WTC11 (cell line): ENCODE measurements around the gene PPDPF. TPM values are rescaled to one million over a fixed set of nuclear protein-coding genes. Genes with fewer than 3 reads are reported as not detected.

ENCODE experiments used
- ATAC-seq: fragments of 200-7000 bp; cut with Tn5 transposase; 2 replicates; pipeline ENCODE4 v1.10.0; 2021; ENCODE audit warnings: mild to moderate bottlenecking, moderate library complexity
- CTCF ChIA-PET: fragments of 300-600 bp; sonication (Branson Sonifier 250); formaldehyde crosslinking; loops from one replicate; lab custom pipeline; 2021; ENCODE audit warnings: antibody characterized with exemption; lab: Charles Lee
- POLR2A ChIA-PET: fragments of 350-600 bp; sonication (Branson Sonifier 250); formaldehyde crosslinking; loops from one replicate; lab custom pipeline; 2021; ENCODE audit warnings: antibody characterized with exemption; lab: Charles Lee
- DNase-seq: peaks from one replicate; pipeline ENCODE4 v3.0.0; 2021; ENCODE audit warnings: low spot score
- H3K27ac Mint-ChIP-seq: 2 replicates; pipeline ENCODE4 v1.8.0; 2021; ENCODE audit warnings: mixed read lengths
- H3K27me3 Mint-ChIP-seq: 2 replicates; pipeline ENCODE4 v1.8.0; 2021; ENCODE audit warnings: low read depth, mild to moderate bottlenecking, moderate library complexity, mixed read lengths
- H3K36me3 Mint-ChIP-seq: 2 replicates; pipeline ENCODE4 v1.8.0; 2021; ENCODE audit warnings: mixed read lengths
- H3K4me1 Mint-ChIP-seq: 2 replicates; pipeline ENCODE4 v1.8.0; 2022; ENCODE audit warnings: mixed read lengths
- H3K4me3 Mint-ChIP-seq: 2 replicates; pipeline ENCODE4 v1.8.0; 2021; ENCODE audit warnings: mild to moderate bottlenecking, moderate library complexity, mixed read lengths
- H3K9me3 Mint-ChIP-seq: 2 replicates; pipeline ENCODE4 v1.8.0; 2021; ENCODE audit warnings: mixed read lengths
- CBFB ChIP-seq: sonication (generic); formaldehyde crosslinking; IDR thresholded peaks from 2 replicates; pipeline ENCODE4 v1.8.1; 2022; ENCODE audit warnings: mild to moderate bottlenecking, low read depth, missing genetic modification reagents
- CREB1 ChIP-seq: sonication (generic); formaldehyde crosslinking; IDR thresholded peaks from 2 replicates; pipeline ENCODE4 v1.8.0; 2023; ENCODE audit warnings: mild to moderate bottlenecking, missing genetic modification reagents
- ESRRA ChIP-seq: sonication (generic); formaldehyde crosslinking; IDR thresholded peaks from 2 replicates; pipeline ENCODE4 v1.8.1; 2022; ENCODE audit warnings: mild to moderate bottlenecking, missing genetic modification reagents, borderline replicate concordance
- ETV6 ChIP-seq: sonication (generic); formaldehyde crosslinking; IDR thresholded peaks from 2 replicates; pipeline ENCODE4 v1.8.1; 2022; ENCODE audit warnings: mild to moderate bottlenecking, missing genetic modification reagents
- HMGA2 ChIP-seq: fragments of 250-450 bp; sonication (Bioruptor Pico); IDR thresholded peaks from 2 replicates; pipeline ENCODE4 v1.4.0; 2021; ENCODE audit warnings: mild to moderate bottlenecking, moderate library complexity
- IRF2 ChIP-seq: sonication (generic); formaldehyde crosslinking; IDR thresholded peaks from 2 replicates; pipeline ENCODE4 v1.8.0; 2022; ENCODE audit warnings: low read depth, missing genetic modification reagents, borderline replicate concordance
- KAT7 ChIP-seq: sonication (generic); formaldehyde crosslinking; IDR thresholded peaks from 2 replicates; pipeline ENCODE4 v1.8.1; 2023; ENCODE audit warnings: missing genetic modification reagents, mild to moderate bottlenecking, borderline replicate concordance
- NFYB ChIP-seq: sonication (generic); formaldehyde crosslinking; conservative IDR thresholded peaks from 2 replicates; pipeline ENCODE4 v1.8.0; 2022; ENCODE audit warnings: low read depth, missing genetic modification reagents
- PRRX2 ChIP-seq: fragments of 250-450 bp; sonication (Bioruptor Pico); IDR thresholded peaks from 2 replicates; pipeline ENCODE4 v1.8.0; 2021; ENCODE audit warnings: mild to moderate bottlenecking
- RELA ChIP-seq: sonication (generic); formaldehyde crosslinking; IDR thresholded peaks from 2 replicates; pipeline ENCODE4 v1.8.1; 2022; ENCODE audit warnings: missing genetic modification reagents, mild to moderate bottlenecking, borderline replicate concordance
- SMAD3 ChIP-seq: sonication (generic); formaldehyde crosslinking; IDR thresholded peaks from 2 replicates; pipeline ENCODE4 v1.8.0; 2022; ENCODE audit warnings: missing genetic modification reagents, mild to moderate bottlenecking, borderline replicate concordance
- TCF7 ChIP-seq: sonication (generic); formaldehyde crosslinking; IDR thresholded peaks from 2 replicates; pipeline ENCODE4 v1.8.0; 2022; ENCODE audit warnings: mild to moderate bottlenecking, low read depth, missing genetic modification reagents, moderate library complexity
- ZNF317 ChIP-seq: sonication (generic); formaldehyde crosslinking; IDR thresholded peaks from 2 replicates; pipeline ENCODE4 v1.8.1; 2023; ENCODE audit warnings: low read depth, mild to moderate bottlenecking, moderate library complexity, missing genetic modification reagents, borderline replicate concordance
- total RNA-seq: library from RNA; stranded (reverse); gene quantifications from 3 replicates; pipeline ENCODE4 v1.2.3, GENCODE V29; 2021
- TF ChIP-seq, protein P1 (sequence below): sonication (generic); formaldehyde crosslinking; IDR thresholded peaks from 2 replicates; pipeline ENCODE4 v1.8.1; 2023; ENCODE audit warnings: mild to moderate bottlenecking, missing genetic modification reagents, moderate library complexity
- TF ChIP-seq, protein P2 (sequence below): sonication (generic); formaldehyde crosslinking; IDR thresholded peaks from 2 replicates; pipeline ENCODE4 v1.8.0; 2022; ENCODE audit warnings: mild to moderate bottlenecking, missing genetic modification reagents
- TF ChIP-seq, protein P3 (sequence below): fragments of 250-450 bp; sonication (Bioruptor Pico); IDR thresholded peaks from 2 replicates; pipeline ENCODE4 v2.1.2; 2022; ENCODE audit warnings: mild to moderate bottlenecking, moderate library complexity
- TF ChIP-seq, protein P4 (sequence below): fragments of 250-450 bp; sonication (Bioruptor Pico); IDR thresholded peaks from 2 replicates; pipeline ENCODE4 v1.9.0; 2021; ENCODE audit warnings: moderate library complexity, mild to moderate bottlenecking, inconsistent platforms, borderline replicate concordance
- TF ChIP-seq, protein P5 (sequence below): sonication (generic); formaldehyde crosslinking; IDR thresholded peaks from 2 replicates; pipeline ENCODE4 v1.8.0; 2022; ENCODE audit warnings: mild to moderate bottlenecking, missing genetic modification reagents
- TF ChIP-seq, protein P6 (sequence below): sonication (generic); formaldehyde crosslinking; IDR thresholded peaks from 2 replicates; pipeline ENCODE4 v1.8.0; 2023; ENCODE audit warnings: missing genetic modification reagents
- TF ChIP-seq, protein P7 (sequence below): sonication (generic); formaldehyde crosslinking; IDR thresholded peaks from 2 replicates; pipeline ENCODE4 v1.8.0; 2023; ENCODE audit warnings: mild to moderate bottlenecking, missing genetic modification reagents

The PPDPF gene
- total RNA-seq, 1 experiment from 2014 or later, result 170 TPM

DNA sequence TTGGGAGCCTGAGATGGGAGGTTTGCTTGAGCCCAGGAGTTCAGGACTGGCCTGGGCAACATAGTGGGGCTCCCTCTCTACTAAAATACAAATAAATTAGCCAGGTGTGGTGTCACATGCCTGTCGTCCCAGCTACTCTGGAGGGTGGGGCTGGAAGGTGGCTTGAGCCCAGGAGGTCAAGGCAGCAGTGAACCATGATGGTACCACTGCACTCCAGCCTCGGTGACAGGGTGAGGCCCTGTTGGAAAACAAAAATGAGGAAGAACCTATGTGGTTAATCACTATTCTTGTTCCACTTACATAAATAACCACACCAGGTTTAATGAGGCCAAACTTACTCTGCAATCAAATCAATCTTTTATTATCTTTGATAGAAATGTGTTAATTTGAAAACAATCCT, 5.4 kb downstream of the PPDPF start:
- DNase-seq (no peak), ATAC-seq (no peak)
- H3K4me3 Mint-ChIP-seq, result no peak overlapping the region
- 0 out of 2 replicates have a peak, but pooled peaks cover 2% of the 10 kb centered on the region for H3K4me1 Mint-ChIP-seq
- peaks cover 3% of the 10 kb centered on the region; the same call in 1 of the 2 replicates for H3K27me3 Mint-ChIP-seq
- peaks cover 8% of the 10 kb centered on the region; the same call in 1 of the 2 replicates for H3K9me3 Mint-ChIP-seq
- H3K27ac Mint-ChIP-seq, result no peak overlapping the region
- TF ChIP-seq, protein P1, sequence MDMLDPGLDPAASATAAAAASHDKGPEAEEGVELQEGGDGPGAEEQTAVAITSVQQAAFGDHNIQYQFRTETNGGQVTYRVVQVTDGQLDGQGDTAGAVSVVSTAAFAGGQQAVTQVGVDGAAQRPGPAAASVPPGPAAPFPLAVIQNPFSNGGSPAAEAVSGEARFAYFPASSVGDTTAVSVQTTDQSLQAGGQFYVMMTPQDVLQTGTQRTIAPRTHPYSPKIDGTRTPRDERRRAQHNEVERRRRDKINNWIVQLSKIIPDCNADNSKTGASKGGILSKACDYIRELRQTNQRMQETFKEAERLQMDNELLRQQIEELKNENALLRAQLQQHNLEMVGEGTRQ, result no peak
- TF ChIP-seq ESRRA (CRISPR knock-in tag) (no peak), HMGA2 (no peak)
- CTCF ChIA-PET, result interaction anchor here (2.4 kb wide), 1 partner anchor 29 kb away, joined by 8 read pairs; no protein-coding TSS in a partner anchor
- POLR2A ChIA-PET, result no interaction called here
- H3K36me3 Mint-ChIP-seq, result peaks cover 21% of the 10 kb centered on the region

DNA sequence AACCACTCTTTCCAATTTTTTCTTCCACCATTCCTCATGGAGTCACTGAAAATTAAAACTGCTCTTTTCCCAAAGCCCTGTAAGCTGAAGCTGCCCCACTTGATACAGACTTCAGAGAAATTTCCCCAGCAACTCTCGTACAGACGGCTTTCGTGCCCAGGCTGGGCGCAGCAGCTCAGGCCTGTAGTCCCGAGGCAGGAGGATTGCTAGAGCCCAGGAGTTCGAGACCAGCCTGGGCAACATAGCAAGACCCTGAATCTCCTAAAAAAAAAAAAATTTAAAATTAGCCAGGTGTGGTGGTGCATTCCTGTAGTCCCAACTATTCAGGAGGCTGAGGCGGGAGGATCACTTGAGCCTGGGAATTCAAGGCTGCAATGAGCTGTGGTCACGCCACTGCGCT, 6.6 kb downstream of the PPDPF start:
- H3K27ac Mint-ChIP-seq, result no peak overlapping the region
- ChIA-PET CTCF (interaction anchor here (0.7 to 2.4 kb wide), 4 partner anchors 11 to 337 kb away, joined by 3 to 8 read pairs (median 4); no protein-coding TSS in a partner anchor), POLR2A (interaction anchor here (1.3 kb wide), 1 partner anchor 30 kb away, joined by 3 read pairs; no protein-coding TSS in a partner anchor)
- H3K4me3 Mint-ChIP-seq, result no peak overlapping the region
- TF ChIP-seq ETV6 (CRISPR knock-in tag), result no peak
- TF ChIP-seq KAT7, result no peak
- no peak for TF ChIP-seq CBFB
- TF ChIP-seq, all 79 proteins: peak for 0
- no peaks in the 10 kb centered on the region for H3K4me1 Mint-ChIP-seq
- DNase-seq, result no peak
- H3K9me3 Mint-ChIP-seq, result peaks cover 8% of the 10 kb centered on the region; the same call in 1 of the 2 replicates
- no peak for ATAC-seq
- peaks cover 19% of the 10 kb centered on the region for H3K36me3 Mint-ChIP-seq
- peaks cover 3% of the 10 kb centered on the region; the same call in 1 of the 2 replicates for H3K27me3 Mint-ChIP-seq

DNA sequence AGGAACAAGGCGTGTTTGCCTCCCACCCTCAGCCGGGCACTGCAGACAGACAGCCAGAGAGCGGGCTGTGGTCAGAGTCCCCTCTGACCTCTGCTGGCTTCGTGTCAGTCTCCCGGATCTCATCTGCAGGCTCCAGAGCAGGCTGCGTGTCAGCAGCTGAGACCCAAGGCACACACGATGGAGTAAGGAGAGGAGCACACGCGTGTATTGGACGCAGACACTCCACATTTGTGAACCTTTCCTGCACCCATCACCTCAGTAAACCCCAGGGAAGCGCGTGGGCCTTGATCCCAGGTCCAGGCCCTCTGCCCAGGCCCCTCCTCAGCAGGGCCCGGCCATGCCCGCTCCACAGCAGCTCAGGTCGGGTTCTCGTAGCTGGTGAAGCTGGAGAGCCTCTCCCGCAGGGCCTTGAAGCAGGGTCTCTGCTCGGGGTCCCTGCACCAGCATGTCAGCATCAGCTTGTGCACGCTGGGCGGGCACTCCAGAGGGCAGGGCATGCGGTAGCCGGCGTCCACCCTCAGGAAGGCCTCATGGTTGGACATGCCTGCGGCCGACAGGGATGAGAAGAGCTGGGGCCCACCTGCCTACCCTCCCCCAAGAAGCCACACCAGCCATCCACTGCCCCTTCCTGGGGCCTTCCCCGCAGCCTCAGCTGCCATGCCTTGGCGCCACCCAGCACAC, 8.8 kb downstream of the PPDPF start:
- TF ChIP-seq, protein P2, sequence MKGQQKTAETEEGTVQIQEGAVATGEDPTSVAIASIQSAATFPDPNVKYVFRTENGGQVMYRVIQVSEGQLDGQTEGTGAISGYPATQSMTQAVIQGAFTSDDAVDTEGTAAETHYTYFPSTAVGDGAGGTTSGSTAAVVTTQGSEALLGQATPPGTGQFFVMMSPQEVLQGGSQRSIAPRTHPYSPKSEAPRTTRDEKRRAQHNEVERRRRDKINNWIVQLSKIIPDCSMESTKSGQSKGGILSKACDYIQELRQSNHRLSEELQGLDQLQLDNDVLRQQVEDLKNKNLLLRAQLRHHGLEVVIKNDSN (CRISPR knock-in tag), result no peak
- no peak for TF ChIP-seq CREB1
- TF ChIP-seq SMAD3 (CRISPR knock-in tag), result no peak
- TF ChIP-seq, protein P3, sequence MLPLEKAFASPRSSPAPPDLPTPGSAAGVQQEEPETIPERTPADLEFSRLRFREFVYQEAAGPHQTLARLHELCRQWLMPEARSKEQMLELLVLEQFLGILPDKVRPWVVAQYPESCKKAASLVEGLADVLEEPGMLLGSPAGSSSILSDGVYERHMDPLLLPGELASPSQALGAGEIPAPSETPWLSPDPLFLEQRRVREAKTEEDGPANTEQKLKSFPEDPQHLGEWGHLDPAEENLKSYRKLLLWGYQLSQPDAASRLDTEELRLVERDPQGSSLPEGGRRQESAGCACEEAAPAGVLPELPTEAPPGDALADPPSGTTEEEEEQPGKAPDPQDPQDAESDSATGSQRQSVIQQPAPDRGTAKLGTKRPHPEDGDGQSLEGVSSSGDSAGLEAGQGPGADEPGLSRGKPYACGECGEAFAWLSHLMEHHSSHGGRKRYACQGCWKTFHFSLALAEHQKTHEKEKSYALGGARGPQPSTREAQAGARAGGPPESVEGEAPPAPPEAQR (CRISPR knock-in tag), result no peak
- TF ChIP-seq TCF7 (CRISPR knock-in tag), result no peak
- TF ChIP-seq, protein P4, sequence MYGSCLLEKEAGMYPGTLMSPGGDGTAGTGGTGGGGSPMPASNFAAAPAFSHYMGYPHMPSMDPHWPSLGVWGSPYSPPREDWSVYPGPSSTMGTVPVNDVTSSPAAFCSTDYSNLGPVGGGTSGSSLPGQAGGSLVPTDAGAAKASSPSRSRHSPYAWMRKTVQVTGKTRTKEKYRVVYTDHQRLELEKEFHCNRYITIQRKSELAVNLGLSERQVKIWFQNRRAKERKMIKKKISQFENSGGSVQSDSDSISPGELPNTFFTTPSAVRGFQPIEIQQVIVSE, result no peak
- TF ChIP-seq ZNF317 (CRISPR knock-in tag), result no peak
- TF ChIP-seq, protein P5, sequence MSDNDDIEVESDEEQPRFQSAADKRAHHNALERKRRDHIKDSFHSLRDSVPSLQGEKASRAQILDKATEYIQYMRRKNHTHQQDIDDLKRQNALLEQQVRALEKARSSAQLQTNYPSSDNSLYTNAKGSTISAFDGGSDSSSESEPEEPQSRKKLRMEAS (CRISPR knock-in tag), result no peak
- TF ChIP-seq, protein P6, sequence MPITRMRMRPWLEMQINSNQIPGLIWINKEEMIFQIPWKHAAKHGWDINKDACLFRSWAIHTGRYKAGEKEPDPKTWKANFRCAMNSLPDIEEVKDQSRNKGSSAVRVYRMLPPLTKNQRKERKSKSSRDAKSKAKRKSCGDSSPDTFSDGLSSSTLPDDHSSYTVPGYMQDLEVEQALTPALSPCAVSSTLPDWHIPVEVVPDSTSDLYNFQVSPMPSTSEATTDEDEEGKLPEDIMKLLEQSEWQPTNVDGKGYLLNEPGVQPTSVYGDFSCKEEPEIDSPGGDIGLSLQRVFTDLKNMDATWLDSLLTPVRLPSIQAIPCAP (CRISPR knock-in tag), result no peak
- no peak for TF ChIP-seq IRF2 (CRISPR knock-in tag)
- TF ChIP-seq NFYB (CRISPR knock-in tag), result no peak
- TF ChIP-seq, protein P7, sequence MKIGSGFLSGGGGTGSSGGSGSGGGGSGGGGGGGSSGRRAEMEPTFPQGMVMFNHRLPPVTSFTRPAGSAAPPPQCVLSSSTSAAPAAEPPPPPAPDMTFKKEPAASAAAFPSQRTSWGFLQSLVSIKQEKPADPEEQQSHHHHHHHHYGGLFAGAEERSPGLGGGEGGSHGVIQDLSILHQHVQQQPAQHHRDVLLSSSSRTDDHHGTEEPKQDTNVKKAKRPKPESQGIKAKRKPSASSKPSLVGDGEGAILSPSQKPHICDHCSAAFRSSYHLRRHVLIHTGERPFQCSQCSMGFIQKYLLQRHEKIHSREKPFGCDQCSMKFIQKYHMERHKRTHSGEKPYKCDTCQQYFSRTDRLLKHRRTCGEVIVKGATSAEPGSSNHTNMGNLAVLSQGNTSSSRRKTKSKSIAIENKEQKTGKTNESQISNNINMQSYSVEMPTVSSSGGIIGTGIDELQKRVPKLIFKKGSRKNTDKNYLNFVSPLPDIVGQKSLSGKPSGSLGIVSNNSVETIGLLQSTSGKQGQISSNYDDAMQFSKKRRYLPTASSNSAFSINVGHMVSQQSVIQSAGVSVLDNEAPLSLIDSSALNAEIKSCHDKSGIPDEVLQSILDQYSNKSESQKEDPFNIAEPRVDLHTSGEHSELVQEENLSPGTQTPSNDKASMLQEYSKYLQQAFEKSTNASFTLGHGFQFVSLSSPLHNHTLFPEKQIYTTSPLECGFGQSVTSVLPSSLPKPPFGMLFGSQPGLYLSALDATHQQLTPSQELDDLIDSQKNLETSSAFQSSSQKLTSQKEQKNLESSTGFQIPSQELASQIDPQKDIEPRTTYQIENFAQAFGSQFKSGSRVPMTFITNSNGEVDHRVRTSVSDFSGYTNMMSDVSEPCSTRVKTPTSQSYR (CRISPR knock-in tag), result no peak
- no peak for TF ChIP-seq PRRX2
- TF ChIP-seq RELA (CRISPR knock-in tag), result no peak
- DNase-seq, result no peak
- POLR2A ChIA-PET, result no interaction called here
- no peak for ATAC-seq
- peak overlapping the region; percentile 72; the same call in 1 of the 2 replicates for H3K27ac Mint-ChIP-seq
- CTCF ChIA-PET, result interaction anchor here (0.6 to 2.0 kb wide), 5 partner anchors 9 to 152 kb away, joined by 3 to 11 read pairs (median 4); partner anchors contain the start of genes PPDPF and PTK6
- H3K9me3 Mint-ChIP-seq, result no peaks in the 10 kb centered on the region
- H3K27me3 Mint-ChIP-seq, result no peaks in the 10 kb centered on the region
- no peaks in the 10 kb centered on the region for H3K4me1 Mint-ChIP-seq
- H3K36me3 Mint-ChIP-seq, result peaks cover 1% of the 10 kb centered on the region; the same call in 1 of the 2 replicates
- H3K4me3 Mint-ChIP-seq, result no peak overlapping the region
